ENCODE measurements around the gene PGAP2. TPM values are rescaled to one million over a fixed set of nuclear protein-coding genes. Genes with fewer than 3 reads are reported as not detected.

The PGAP2 gene
- total and polyA plus RNA-seq, 2 of the 4 experiments (the other 2 are of a cell fraction): 10.6 to 31.3 TPM

- no peak for ATAC-seq (ENCODE audit: low read depth)
These were observed 12.6 kb downstream of the PGAP2 start for GRCh38 chr11:3820971-3821370.

More at GRCh38 chr11:3820971-3821370, 12.6 kb downstream of the PGAP2 start:
- Histone ChIP-seq H3K79me1 (ENCODE audit: low read depth in 1 of 2, low read length in 2 of 2) (peaks cover 4 to 15% of the 10 kb centered on the region in 2 experiments), H4K20me1 (ENCODE audit: insufficient read depth, low read length) (peaks cover 4% of the 10 kb centered on the region; the same call in 1 of the 2 replicates), H3K9me1 (ENCODE audit: insufficient read depth, low read length) (peaks cover 16% of the 10 kb centered on the region; the same call in 1 of the 2 replicates), H3K23ac (ENCODE audit: low read depth, low read length) (no peak overlapping the region), H3K4me3 (ENCODE audit: insufficient read depth, low read depth, low read length) (no peak overlapping the region), H3K4me2 (ENCODE audit: low read depth, low read length) (no peak overlapping the region), H2AK5ac (ENCODE audit: low read depth, low read length) (no peak overlapping the region), H2BK5ac (ENCODE audit: low read depth, low read length, poor library complexity, severe bottlenecking) (no peak overlapping the region), H3K27ac (ENCODE audit: insufficient read depth, low read length) (no peak overlapping the region), H3K4ac (ENCODE audit: low read depth, low read length) (no peak overlapping the region), H4K8ac (ENCODE audit: low read depth in 2 of 2, low read length in 2 of 2) (no peak overlapping the region), H3K27me3 (ENCODE audit: control insufficient read depth, insufficient read depth, low read length) (no peaks in the 10 kb centered on the region), H3K14ac (replicated peaks; ENCODE audit: low read depth, low read length) (no peak overlapping the region), H3K4me1 (ENCODE audit: control insufficient read depth, insufficient read depth, low read length) (peaks cover 4% of the 10 kb centered on the region), H3K36me3 (ENCODE audit: control insufficient read depth, insufficient read depth, low read length) (peaks cover 18% of the 10 kb centered on the region), H2AFZ (replicated peaks; ENCODE audit: low read length, poor library complexity) (no peak overlapping the region), H4K91ac (ENCODE audit: insufficient read depth, low read depth, low read length) (no peak overlapping the region), H3K56ac (ENCODE audit: extremely low read depth, insufficient read depth, low read length) (no peak overlapping the region), H2BK120ac (ENCODE audit: low read depth, low read length) (no peak overlapping the region), H2AK9ac (replicated peaks; ENCODE audit: low read depth, low read length, poor library complexity) (no peak overlapping the region), H2BK15ac (ENCODE audit: low read depth, low read length) (no peak overlapping the region), H4K5ac (ENCODE audit: low read depth, low read length) (no peak overlapping the region), H3K9me3 (ENCODE audit: control insufficient read depth, insufficient read depth, low read length) (no peaks in the 10 kb centered on the region), H3K18ac (ENCODE audit: low read depth, low read length) (no peak overlapping the region), H3K9ac (ENCODE audit: low read depth, low read length) (no peak overlapping the region), H2BK20ac (ENCODE audit: low read depth, low read length) (no peak overlapping the region)
- ChIA-PET POLR2A (ENCODE audit: unreplicated experiment) (interaction anchor here (0.7 kb wide), 1 partner anchor 993 kb away, joined by 5 read pairs; no protein-coding TSS in a partner anchor), CTCF (no interaction called here)
- in situ Hi-C loops (cut with MboI; ENCODE audit: low sequenced_read_pairs): no loop called here
- intact Hi-C loops (cut with micrococcal nuclease): no loop called here
- no peak for TF ChIP-seq FOS (IDR thresholded peaks at IDR 0.05; ENCODE audit: low read depth, low read length)
- TF ChIP-seq CEBPB (IDR thresholded peaks at IDR 0.05; ENCODE audit: low read depth, low read length): no peak
- TF ChIP-seq MAFK (IDR thresholded peaks at IDR 0.05; ENCODE audit: low read depth, low read length): no peak
- TF ChIP-seq BHLHE40 (IDR thresholded peaks at IDR 0.05; ENCODE audit: low read depth, low read length): no peak
- TF ChIP-seq RAD21 (IDR thresholded peaks at IDR 0.05; ENCODE audit: low read length): no peak
- TF ChIP-seq CHD1 (IDR thresholded peaks at IDR 0.05; ENCODE audit: low read depth, low read length): no peak
- no peak for TF ChIP-seq MAZ (IDR thresholded peaks at IDR 0.05; ENCODE audit: borderline replicate concordance, low read depth, low read length)
- TF ChIP-seq NFE2L2 (IDR thresholded peaks at IDR 0.05; ENCODE audit: low read depth, low read length): no peak
- TF ChIP-seq POLR2A (IDR thresholded peaks at IDR 0.05; ENCODE audit: low read depth, low read length): no peak
- TF ChIP-seq RFX5 (IDR thresholded peaks at IDR 0.05; ENCODE audit: low read depth, low read length): no peak
- TF ChIP-seq RCOR1 (IDR thresholded peaks at IDR 0.05; ENCODE audit: insufficient replicate concordance, low read length): no peak
- no peak for TF ChIP-seq USF2 (IDR thresholded peaks at IDR 0.05; ENCODE audit: low read depth, low read length)
- TF ChIP-seq SMC3 (IDR thresholded peaks at IDR 0.05; ENCODE audit: low read depth, low read length): no peak
- TF ChIP-seq CTCF (conservative IDR thresholded peaks at IDR 0.05; ENCODE audit: low read depth, low read length): no peak
- TF ChIP-seq ELK1 (IDR thresholded peaks at IDR 0.05; ENCODE audit: borderline replicate concordance, low read depth, low read length): no peak
- TF ChIP-seq MXI1 (IDR thresholded peaks at IDR 0.05; ENCODE audit: borderline replicate concordance, low read depth, low read length): no peak
- dilution Hi-C loops (cut with HindIII; ENCODE audit: low sequenced_read_pairs, unreplicated experiment): no loop called here
- no peak for DNase-seq
- no TSS peak for BruUV-seq (replicated peaks)
- WGBS, 2 experiments (ENCODE audit: extremely low coverage in 2 of 2, insufficient read length in 1 of 2): 100% methylated on average over 1 of the region's 2 CpGs; no CpG with 5 or more reads in 1 of the 2 experiments
